Subcutaneous abdominal adipose tissue (tissue), 5 donors: ENCODE data around the gene ARHGAP28.

ENCODE experiments used
- H3K27ac ChIP-seq: one replicate; pipeline ENCODE4 v1.7.0; 2013; ENCODE audit warnings: low read depth, mild to moderate bottlenecking, inconsistent platforms, low read length, moderate library complexity
- H3K27me3 ChIP-seq, 5 donors: one replicate each; pipeline ENCODE4 v1.7.0; 2013; ENCODE audit warnings: low read length in 5 of 5, inconsistent platforms in 1 of 5; ENCODE audit not compliant: control insufficient read depth in 5 of 5, insufficient read depth in 4 of 5
- H3K36me3 ChIP-seq, 5 donors: one replicate each; pipeline ENCODE4 v1.7.0; 2013; ENCODE audit warnings: low read length in 5 of 5; ENCODE audit not compliant: control insufficient read depth in 5 of 5, insufficient read depth in 5 of 5
- H3K4me1 ChIP-seq, 5 donors: one replicate each; pipeline ENCODE4 v1.7.0; 2013; ENCODE audit warnings: low read length in 5 of 5, mild to moderate bottlenecking in 3 of 5, moderate library complexity in 1 of 5; ENCODE audit not compliant: control insufficient read depth in 5 of 5, insufficient read depth in 5 of 5
- H3K4me3 ChIP-seq, 5 donors: one replicate each; pipeline ENCODE4 v1.7.0; 2013; ENCODE audit warnings: low read length in 5 of 5, low read depth in 1 of 5
- H3K9ac ChIP-seq, 5 donors: one replicate each; pipeline ENCODE4 v1.7.0; 2013; ENCODE audit warnings: low read length in 5 of 5, mild to moderate bottlenecking in 4 of 5, moderate library complexity in 3 of 5
- H3K9me3 ChIP-seq, 5 donors: one replicate each; pipeline ENCODE4 v1.7.0; 2013; ENCODE audit warnings: low read length in 5 of 5; ENCODE audit not compliant: control insufficient read depth in 5 of 5
- donor health status: healthy.
- donor health status: healthy.
- donor health status: healthy.
- donor health status: healthy.
- donor health status: healthy.

The ARHGAP28 gene

GRCh38 chr18:6948281-6949055, 219.0 kb downstream of the ARHGAP28 start:
- no peak overlapping the region for H3K9ac ChIP-seq
- H3K36me3 ChIP-seq, result peaks cover 0 to under 1% (median 0%) of the 10 kb centered on the region in 5 donors
- H3K9me3 ChIP-seq, result no peaks in the 10 kb centered on the region
- no peak overlapping the region for H3K4me3 ChIP-seq
- H3K27me3 ChIP-seq, result no peaks in the 10 kb centered on the region
- H3K4me1 ChIP-seq, result no peaks in the 10 kb centered on the region
- H3K27ac ChIP-seq, result no peak overlapping the region

GRCh38 chr18:6949800-6950586, 220.5 kb downstream of the ARHGAP28 start:
- H3K27me3 ChIP-seq, result no peaks in the 10 kb centered on the region
- no peaks in the 10 kb centered on the region for H3K4me1 ChIP-seq
- H3K9ac ChIP-seq, result no peak overlapping the region
- H3K36me3 ChIP-seq, result peaks cover 0 to 4% (median 0%) of the 10 kb centered on the region in 5 donors
- no peak overlapping the region for H3K27ac ChIP-seq
- H3K4me3 ChIP-seq, result no peak overlapping the region
- H3K9me3 ChIP-seq, result no peaks in the 10 kb centered on the region

- H3K4me1 ChIP-seq, result no peaks in the 10 kb centered on the region
- H3K27me3 ChIP-seq, result no peaks in the 10 kb centered on the region
- H3K36me3 ChIP-seq, result peaks cover 0 to 4% (median 0%) of the 10 kb centered on the region in 5 donors
- no peak overlapping the region for H3K27ac ChIP-seq
- H3K4me3 ChIP-seq, result no peak overlapping the region
- no peak overlapping the region for H3K9ac ChIP-seq
- H3K9me3 ChIP-seq, result no peaks in the 10 kb centered on the region
Measured at GRCh38 chr18:6950641-6951040, 221.1 kb downstream of the ARHGAP28 start.

GRCh38 chr18:6951336-6952090, 222.0 kb downstream of the ARHGAP28 start:
- Histone ChIP-seq H3K27ac (no peak overlapping the region), H3K9ac (no peak overlapping the region), H3K27me3 (no peaks in the 10 kb centered on the region), H3K9me3 (no peaks in the 10 kb centered on the region), H3K4me3 (no peak overlapping the region), H3K36me3 (peaks cover 0 to 4% (median 0%) of the 10 kb centered on the region in 5 donors), H3K4me1 (no peaks in the 10 kb centered on the region)

DNA sequence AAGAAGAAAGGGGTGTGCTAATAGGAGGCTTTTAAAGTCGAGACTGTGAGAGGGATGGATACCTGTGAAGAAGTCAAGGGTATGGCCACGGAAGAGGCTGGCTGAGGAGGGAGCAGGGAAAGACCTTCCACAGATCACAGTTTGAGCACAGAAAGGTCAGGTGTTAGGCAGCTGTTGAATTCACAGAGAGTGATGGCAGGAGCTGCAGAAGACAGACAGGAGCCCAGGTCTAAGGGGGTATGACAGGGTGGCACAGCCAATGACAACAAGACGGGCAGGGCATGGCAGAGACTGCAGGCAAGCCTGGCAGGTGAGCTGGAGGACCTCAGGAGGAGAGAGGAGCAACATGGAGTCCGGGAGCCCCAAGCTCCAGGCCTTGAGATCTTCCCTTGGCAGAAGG, 225.0 kb downstream of the ARHGAP28 start:
- H3K4me1 ChIP-seq, result no peaks in the 10 kb centered on the region
- H3K27ac ChIP-seq, result no peak overlapping the region
- no peaks in the 10 kb centered on the region for H3K27me3 ChIP-seq
- H3K9ac ChIP-seq, result no peak overlapping the region
- no peaks in the 10 kb centered on the region for H3K9me3 ChIP-seq
- H3K36me3 ChIP-seq, result peaks cover 0 to 4% (median 0%) of the 10 kb centered on the region in 5 donors
- H3K4me3 ChIP-seq, result no peak overlapping the region

GRCh38 chr18:6955304-6955703, 225.8 kb downstream of the ARHGAP28 start:
- Histone ChIP-seq H3K4me1 (no peaks in the 10 kb centered on the region), H3K4me3 (no peak overlapping the region), H3K9ac (no peak overlapping the region), H3K27me3 (no peaks in the 10 kb centered on the region), H3K9me3 (peaks cover 0 to 5% (median 0%) of the 10 kb centered on the region in 5 donors), H3K36me3 (peaks cover 0 to 4% (median 0%) of the 10 kb centered on the region in 5 donors), H3K27ac (no peak overlapping the region)

- Histone ChIP-seq H3K9ac (no peak overlapping the region), H3K27me3 (no peaks in the 10 kb centered on the region), H3K36me3 (peaks cover 0 to 4% (median 0%) of the 10 kb centered on the region in 5 donors), H3K4me3 (no peak overlapping the region), H3K9me3 (peaks cover 0 to 10% (median 0%) of the 10 kb centered on the region in 5 donors), H3K27ac (no peak overlapping the region), H3K4me1 (peaks cover 0 to 5% (median 0%) of the 10 kb centered on the region in 5 donors)
Measured at GRCh38 chr18:6956495-6956894, 227.0 kb downstream of the ARHGAP28 start.

- peaks cover 0 to 10% (median 0%) of the 10 kb centered on the region in 5 donors for H3K4me1 ChIP-seq
- no peak overlapping the region for H3K9ac ChIP-seq
- H3K4me3 ChIP-seq, result no peak overlapping the region
- peaks cover 0 to 4% (median 0%) of the 10 kb centered on the region in 5 donors for H3K36me3 ChIP-seq
- no peak overlapping the region for H3K27ac ChIP-seq
- peaks cover 0 to 10% (median 0%) of the 10 kb centered on the region in 5 donors for H3K9me3 ChIP-seq
- no peaks in the 10 kb centered on the region for H3K27me3 ChIP-seq
Measured at GRCh38 chr18:6956999-6957398, 227.5 kb downstream of the ARHGAP28 start.

- H3K4me1 ChIP-seq, result peaks cover 0 to 21% (median 0%) of the 10 kb centered on the region in 5 donors
- H3K36me3 ChIP-seq, result no peaks in the 10 kb centered on the region
- H3K9me3 ChIP-seq, result peaks cover 0 to 10% (median 0%) of the 10 kb centered on the region in 5 donors
- H3K27me3 ChIP-seq, result no peaks in the 10 kb centered on the region
- H3K9ac ChIP-seq, result no peak overlapping the region
- no peak overlapping the region for H3K27ac ChIP-seq
- H3K4me3 ChIP-seq, result no peak overlapping the region
Measured at GRCh38 chr18:6959110-6959509, 229.6 kb downstream of the ARHGAP28 start.
